GM08714 (cell line): Measurements from ENCODE around the gene MXI1.

Source experiments
- H3K4me3 ChIP-seq: fragments of 200-500 bp; sonication (Bioruptor generic); 2 replicates; pipeline ENCODE4 v1.5.1; 2014; ENCODE audit warnings: mild to moderate bottlenecking, low read length, inconsistent platforms
- ZNF274 ChIP-seq: IDR thresholded peaks from 2 replicates; pipeline ENCODE4 v1.6.1; 2012; ENCODE audit warnings: mild to moderate bottlenecking, low read depth, low read length

The MXI1 gene

DNA sequence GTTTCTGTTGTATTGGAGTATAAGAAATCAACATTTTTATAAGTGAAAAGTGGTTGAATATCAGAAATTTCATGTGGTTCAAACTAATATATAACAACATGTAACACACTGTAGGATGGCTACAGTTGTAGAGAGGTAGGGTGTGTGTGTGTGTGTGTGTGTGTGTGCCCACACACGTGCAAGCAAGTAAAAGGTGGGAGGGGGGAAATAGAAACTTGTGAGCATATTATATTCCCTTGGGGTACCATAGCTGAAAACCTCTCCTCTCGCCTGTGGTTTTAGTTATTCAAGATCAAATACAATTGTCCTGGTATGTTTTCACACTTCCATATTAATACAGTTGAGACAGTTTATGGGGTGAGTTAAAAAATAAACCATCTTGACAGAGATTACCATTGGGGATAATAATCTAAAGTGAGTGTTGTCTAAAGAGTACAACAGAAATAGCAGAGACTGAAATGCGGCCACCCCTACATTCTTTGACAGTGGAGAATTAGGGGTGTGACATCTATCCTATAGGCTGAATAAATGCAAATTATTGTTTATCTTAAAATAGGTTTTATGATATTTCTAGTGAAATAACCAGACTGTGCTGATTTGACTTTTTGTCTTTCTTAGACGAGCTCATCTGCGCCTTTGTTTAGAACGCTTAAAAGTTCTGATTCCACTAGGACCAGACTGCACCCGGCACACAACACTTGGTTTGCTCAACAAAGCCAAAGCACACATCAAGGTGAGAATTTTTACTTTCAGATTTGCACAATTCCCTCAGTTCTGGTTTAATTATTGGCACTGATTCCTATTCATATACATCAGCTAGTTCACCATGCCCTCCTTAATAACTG lies 71.4 kb downstream of the MXI1 start:
- H3K4me3 ChIP-seq, result no peak overlapping the region
- TF ChIP-seq ZNF274, result no peak

DNA sequence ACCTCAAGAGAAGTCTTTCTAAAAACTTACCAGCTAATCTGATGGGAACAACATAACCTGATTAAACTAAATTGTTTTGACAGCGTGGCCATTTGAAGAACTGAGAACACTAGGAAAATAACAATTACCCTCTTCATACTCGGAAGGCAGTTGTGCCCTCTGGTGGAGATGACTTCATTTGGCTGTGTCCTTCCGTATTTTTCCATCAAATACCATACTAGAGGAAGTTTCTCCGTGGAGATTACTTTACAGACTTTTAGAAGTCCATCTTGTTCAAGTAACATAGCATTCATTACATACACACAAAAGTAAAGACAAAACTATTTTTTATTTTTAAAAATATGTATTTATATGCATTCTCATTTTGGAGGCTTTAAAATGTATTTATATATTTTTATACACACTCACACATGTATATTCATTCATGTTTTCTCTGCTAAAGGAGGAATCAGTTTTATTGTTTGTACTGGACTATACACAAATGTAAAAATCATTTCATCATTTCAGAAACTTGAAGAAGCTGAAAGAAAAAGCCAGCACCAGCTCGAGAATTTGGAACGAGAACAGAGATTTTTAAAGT lies 72.1 kb downstream of the MXI1 start:
- no peak overlapping the region for H3K4me3 ChIP-seq
- TF ChIP-seq ZNF274, result no peak

DNA sequence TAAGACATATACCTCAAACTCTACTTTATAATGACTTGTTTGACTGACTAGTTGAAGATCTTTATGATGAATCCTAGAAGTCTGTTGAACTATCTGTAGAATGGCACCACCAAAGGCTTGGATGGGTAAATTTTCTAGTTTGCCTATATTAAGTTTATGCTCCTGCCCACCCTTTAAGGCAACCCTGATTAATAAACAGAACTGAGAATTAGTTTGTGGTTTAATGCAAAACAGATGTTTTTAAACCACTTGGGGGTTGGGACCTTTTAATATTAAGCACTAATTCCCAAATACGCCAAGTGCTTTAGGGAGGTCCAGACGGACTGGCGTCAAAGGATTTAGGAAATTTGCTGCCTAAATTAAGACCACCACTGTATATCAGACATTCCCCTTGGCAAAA lies 76.9 kb downstream of the MXI1 start:
- no peak overlapping the region for H3K4me3 ChIP-seq
- no peak for TF ChIP-seq ZNF274

DNA sequence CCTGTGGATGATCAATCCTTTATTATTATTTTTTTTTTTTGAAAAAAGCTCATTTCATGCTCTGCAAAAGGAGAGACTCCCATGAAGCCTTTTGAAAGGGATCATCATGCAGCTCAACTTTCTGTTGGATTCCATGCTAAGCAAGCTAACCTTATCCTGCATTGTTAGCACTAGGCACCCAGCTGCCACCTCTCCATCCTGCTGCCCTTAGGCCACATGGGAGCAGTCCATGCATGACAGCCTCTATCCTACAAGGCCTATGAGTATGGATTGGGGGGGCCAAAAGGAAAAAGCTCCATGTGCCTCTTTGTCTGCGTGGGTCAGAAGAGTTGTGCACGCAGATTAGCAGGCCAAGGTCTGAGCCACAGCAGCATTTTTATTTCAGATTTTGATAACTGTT lies 78.1 kb downstream of the MXI1 start:
- TF ChIP-seq ZNF274, result no peak

DNA sequence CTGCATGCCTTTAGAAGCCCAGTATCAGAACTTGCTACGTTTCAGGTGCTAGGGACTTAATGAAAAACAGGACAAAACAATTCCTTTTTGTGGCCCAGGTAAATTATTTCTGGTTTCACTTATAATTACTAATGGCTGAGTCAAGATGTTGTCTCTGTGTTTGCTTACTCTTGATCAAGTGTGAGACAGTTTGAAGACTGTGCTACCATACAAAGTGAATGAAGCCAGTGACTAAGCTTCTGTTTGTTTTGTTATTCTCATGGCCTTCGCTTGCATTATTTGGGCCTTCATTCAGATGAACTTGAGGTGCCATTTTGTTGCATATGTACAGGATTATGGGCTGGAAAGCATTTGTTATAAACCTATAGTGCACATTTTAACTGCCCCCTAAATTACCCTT lies 79.4 kb downstream of the MXI1 start:
- TF ChIP-seq ZNF274, result no peak
- no peak overlapping the region for H3K4me3 ChIP-seq

More for the DNA sequence above, 78.1 kb downstream of the MXI1 start:
- no peak overlapping the region for H3K4me3 ChIP-seq

DNA sequence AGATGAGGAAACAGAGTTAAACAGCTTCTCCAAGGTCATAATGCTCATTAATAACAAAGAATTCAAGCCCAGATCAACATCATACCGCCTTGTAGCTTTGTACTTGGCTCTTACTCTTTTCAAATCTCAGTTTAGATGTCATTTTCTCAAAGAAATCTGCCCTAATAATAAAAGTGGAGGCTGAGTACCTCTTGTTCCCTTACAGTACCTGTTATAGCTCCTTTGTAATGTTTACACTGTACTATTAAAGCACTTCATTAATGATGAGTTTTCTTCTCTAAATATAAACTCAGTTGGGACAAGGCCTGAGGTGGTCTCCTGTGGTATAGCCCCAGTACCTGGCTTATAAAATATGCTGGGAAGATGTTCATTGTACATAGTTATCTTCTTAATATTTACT lies 89.6 kb downstream of the MXI1 start:
- TF ChIP-seq ZNF274, result no peak
- H3K4me3 ChIP-seq, result no peak overlapping the region

DNA sequence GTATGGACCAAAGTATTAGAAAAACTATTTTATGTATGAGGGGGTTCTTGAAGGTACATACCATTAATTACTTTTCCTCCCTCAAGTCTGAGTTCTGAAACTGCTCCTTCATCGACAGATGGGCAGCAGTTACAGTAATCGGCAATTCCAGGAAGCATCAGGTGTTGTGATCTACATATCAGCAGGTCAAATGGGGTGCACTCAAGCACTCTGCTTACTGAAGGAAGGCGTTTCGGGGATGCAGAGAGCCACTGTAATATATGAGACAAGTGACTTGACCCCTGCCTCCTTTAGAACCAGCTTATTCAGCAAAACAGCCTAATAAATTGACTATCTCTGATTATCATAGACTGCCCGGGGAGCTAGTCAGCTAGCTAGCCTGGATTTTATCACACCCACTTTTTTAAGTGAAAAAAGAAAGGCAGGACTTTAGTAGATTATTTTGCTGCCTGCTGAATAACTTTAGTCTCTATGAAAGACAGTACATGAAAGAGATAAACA lies 93.1 kb downstream of the MXI1 start:
- no peak overlapping the region for H3K4me3 ChIP-seq
- no peak for TF ChIP-seq ZNF274

DNA sequence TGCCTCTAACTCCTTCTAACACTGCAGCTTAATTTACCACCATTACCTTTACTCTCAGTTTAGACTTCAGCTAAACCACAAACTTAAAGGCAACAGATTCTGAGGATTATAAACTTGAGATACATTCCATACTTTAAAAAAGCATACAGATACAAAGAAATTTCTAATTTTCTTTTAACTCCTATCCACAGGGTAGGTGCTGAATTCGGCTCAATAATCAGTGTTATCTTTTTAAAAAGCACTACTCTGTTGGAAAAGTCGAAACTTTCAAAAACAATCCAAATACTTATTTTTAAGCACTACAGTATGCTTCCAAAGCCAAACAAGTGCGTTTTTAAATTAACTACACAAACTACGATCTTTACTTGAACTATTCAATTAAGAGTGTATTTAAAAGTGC lies 96.3 kb downstream of the MXI1 start:
- no peak for TF ChIP-seq ZNF274

DNA sequence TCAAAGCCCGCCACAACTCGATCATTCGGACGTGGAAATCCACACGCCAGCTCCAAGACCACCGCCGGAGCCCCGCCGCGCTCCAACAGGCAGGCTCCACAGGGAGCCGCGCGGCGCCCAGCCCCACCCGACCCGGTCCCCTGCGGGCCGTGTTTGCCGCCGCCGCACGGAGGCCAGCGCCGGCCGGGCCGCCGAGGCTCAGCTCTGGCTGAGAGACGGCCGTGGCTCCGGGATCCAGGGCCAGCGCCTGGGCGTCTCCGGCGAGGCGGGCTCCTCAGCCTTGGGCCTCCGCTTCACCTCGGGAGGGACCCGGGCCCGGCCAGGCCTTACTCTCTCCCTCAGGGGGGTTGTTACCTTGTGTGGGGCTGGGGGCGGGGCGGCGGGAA lies 97.0 kb downstream of the MXI1 start:
- TF ChIP-seq ZNF274, result no peak
- H3K4me3 ChIP-seq, result peak overlapping the region; percentile 76

More for the DNA sequence above, 96.3 kb downstream of the MXI1 start:
- H3K4me3 ChIP-seq, result peak overlapping the region; percentile 76

DNA sequence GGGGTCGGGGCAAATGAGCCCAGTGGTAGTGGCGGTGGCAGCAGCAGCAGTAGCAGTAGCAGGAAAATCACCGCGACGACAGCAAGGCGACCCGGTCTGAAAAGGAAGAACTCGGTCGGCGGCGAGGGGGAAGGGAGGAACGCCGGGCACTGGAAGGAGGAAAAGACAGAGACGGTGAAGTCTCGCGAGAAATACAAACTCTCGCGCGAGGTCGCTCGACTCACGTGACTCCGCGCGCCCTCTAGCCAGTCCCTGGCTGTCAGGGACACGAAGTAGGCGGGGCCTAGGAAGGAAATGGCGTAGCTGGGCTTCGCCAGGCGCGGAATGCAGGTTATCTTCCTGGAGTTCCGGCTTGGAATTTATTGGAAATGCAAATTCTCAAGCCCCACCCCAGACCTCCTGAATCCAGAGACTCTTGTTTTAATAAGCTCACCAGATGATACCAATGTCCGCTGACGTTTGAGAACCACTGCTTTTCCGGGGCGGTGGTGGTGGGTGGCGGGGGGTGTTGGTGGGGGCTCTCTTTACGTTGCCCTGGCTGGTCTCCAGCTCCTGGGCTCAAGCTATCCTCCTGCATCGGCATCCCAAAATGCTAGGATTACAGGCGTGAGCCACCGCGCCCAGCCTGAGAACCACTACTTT lies 97.5 kb downstream of the MXI1 start, which contains the start of gene SMNDC1:
TSS of gene SMNDC1 (minus strand) at position 141 of the 642 bp plus-strand sequence. CDS start 1,333 bp downstream, outside the sequence.
- TF ChIP-seq ZNF274, result no peak
- H3K4me3 ChIP-seq, result peak within 1 kb of the TSS; percentile 76

DNA sequence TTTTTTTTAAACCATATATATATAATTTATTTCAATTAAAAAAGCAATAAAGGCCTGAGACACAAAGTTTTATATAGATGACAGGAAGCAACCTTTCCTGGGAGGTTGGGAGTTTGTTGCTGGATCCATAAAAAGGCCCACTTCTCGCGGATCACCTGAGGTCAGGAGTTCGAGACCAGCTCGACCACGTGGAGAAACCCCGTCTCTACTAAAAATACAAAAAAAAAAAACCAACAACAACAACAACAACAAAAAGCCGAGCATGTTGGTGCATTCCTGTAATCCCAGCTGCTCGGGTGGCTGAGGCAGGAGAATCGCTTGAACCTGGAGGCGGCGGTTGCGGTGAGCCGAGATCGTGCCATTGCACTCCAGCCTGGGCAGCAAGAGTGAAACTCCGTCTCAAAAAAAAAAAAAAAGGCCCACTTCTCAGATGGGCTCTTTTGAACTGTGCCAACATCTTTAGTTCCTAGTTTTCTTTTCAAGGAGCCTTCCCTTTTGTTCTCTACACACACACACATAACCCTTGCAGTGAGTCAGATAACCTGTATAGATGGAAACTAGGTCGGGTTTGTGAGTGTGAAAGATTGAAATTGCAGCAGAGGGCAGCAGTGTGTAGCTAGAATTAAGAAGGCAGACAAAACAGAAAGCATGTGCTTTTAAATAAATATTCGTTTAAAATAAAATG lies 98.5 kb downstream of the MXI1 start:
- H3K4me3 ChIP-seq, result no peak overlapping the region

DNA sequence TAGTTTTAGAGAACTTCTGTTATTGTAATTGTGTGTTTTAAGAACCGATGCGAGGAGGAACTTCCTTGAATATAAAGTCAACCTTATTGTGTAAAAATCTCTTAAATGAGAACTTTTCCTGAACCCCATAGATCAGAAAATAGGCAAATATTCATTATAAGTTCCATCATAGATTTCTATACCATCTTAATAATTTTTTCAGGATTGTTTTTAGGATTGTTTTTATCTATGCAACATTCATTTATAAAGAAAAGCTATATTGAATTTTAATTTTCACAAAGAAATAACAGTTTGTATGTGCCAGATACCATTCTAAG lies 99.0 kb downstream of the MXI1 start:
- TF ChIP-seq ZNF274, result no peak
- no peak overlapping the region for H3K4me3 ChIP-seq

More for the DNA sequence above, 98.5 kb downstream of the MXI1 start:
- TF ChIP-seq ZNF274, result no peak

DNA sequence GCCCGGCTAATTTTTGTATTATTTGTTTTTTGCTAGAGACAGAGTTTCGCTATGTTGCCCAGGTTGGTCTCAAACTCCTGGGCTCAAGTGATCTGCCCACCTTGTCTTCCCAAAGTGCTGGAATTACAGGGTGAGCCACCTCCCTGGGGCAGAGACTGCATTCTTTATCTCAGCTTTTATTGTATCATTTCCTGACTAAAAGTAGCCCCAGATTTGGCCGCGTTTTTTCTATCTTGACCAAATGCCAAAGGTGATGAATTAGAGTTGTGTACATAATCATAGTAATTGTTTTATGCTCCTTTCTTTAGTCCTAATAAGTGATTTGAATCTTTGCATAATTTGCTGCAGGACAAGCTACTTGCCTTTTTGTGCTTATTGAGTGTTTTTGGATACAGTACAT lies 100.4 kb downstream of the MXI1 start:
- no peak overlapping the region for H3K4me3 ChIP-seq
- TF ChIP-seq ZNF274, result no peak

DNA sequence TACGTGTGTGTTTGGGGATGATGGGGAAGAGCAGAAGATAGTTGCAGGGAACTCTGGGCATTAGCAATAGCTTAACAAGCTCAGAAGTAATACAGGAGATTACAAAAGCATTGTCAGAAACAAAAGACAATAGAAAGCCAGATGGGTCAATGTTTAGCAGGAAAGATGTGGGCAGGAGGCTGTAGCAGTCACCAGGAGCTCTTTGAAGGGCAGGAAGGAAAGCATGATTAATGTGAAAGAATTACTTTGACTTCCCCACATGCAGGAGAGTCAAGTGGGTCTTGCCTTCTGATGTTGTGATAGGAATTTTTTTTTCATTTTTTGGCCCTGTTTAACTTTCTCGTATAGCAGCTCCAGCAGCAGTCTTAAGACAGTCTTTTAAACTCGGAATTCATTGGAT lies 103.3 kb downstream of the MXI1 start:
- H3K4me3 ChIP-seq, result no peak overlapping the region
- TF ChIP-seq ZNF274, result no peak
